Fibroblast of mammary gland (primary cell): ENCODE measurements around the gene SP6.
A peak's percentile ranks its signal among the peaks of the same experiment; 100 is the strongest.

Experiments
- DNase-seq: peaks from one replicate; pipeline ENCODE4 v3.0.0-alpha.2; 2010; ENCODE audit warnings: low read depth
- H3K4me3 ChIP-seq: 2 replicates; pipeline ENCODE4 v1.5.1; 2011; ENCODE audit warnings: low read depth, mild to moderate bottlenecking, low read length, moderate library complexity; ENCODE audit not compliant: control insufficient read depth
- CTCF ChIP-seq: conservative IDR thresholded peaks from 2 replicates; pipeline ENCODE4 v1.5.1; 2011; ENCODE audit warnings: low read depth, low read length, inconsistent platforms; ENCODE audit not compliant: control insufficient read depth, insufficient read depth

SP6 gene

GRCh38 chr17:47850692-47851573, at the start of gene SP6:
SP6 (minus strand) TSS chr17:47851163; CDS start chr17:47848429, 2,734 bp downstream.
- peak; percentile 46 for DNase-seq
- no peak within 1 kb of the TSS for H3K4me3 ChIP-seq
- TF ChIP-seq CTCF = no peak

DNA sequence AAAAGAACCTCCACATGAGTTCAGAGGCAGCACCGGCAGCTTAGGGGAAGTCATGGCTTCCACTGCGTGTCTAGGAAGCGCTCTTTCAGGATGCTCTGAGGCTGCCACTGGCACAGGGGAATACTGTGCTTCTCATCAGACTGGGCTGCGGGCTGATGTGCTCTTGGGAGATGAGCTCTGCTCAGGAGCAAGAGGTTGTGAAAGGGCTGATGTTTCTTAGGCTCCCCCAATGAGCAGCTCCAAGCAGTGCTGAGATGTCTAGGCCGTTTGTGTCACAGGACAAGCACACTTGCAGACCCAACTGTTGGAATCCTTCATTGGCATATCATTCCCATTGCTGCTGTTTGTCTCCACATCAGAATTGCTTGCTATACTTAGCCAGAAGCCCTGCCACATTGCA, 48.7 kb upstream of the SP6 start:
- DNase-seq = no peak
- no peak overlapping the region for H3K4me3 ChIP-seq
- no peak for TF ChIP-seq CTCF

- H3K4me3 ChIP-seq = no peak overlapping the region
- DNase-seq = no peak
- no peak for TF ChIP-seq CTCF
Measured at GRCh38 chr17:47898241-47898640, 47.3 kb upstream of the SP6 start.

DNA sequence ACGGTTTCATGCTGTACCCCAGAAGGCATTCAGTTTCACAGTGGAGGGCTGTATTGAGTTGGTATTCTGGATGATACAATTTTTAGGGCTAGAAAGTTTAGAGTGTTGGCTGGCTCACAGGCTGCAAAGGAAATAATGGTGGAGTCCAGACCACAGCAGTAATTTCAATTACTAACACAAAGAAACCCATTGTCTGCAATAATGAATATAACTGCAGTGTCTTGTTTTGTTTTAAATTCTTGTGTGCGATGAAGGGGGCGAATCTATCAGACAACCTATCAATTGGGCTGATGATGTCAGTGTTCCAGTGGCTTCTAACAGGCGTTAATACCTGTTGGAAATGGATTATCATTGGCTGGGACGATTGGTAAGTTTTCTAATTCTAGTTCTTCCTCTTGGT, 46.6 kb upstream of the SP6 start:
- DNase-seq = no peak
- peak overlapping the region; percentile 93 for H3K4me3 ChIP-seq
- TF ChIP-seq CTCF = no peak

GRCh38 chr17:47896672-47897490, 45.9 kb upstream of the SP6 start:
- peak overlapping the region; percentile 93 for H3K4me3 ChIP-seq
- DNase-seq = no peak
- no peak for TF ChIP-seq CTCF

DNA sequence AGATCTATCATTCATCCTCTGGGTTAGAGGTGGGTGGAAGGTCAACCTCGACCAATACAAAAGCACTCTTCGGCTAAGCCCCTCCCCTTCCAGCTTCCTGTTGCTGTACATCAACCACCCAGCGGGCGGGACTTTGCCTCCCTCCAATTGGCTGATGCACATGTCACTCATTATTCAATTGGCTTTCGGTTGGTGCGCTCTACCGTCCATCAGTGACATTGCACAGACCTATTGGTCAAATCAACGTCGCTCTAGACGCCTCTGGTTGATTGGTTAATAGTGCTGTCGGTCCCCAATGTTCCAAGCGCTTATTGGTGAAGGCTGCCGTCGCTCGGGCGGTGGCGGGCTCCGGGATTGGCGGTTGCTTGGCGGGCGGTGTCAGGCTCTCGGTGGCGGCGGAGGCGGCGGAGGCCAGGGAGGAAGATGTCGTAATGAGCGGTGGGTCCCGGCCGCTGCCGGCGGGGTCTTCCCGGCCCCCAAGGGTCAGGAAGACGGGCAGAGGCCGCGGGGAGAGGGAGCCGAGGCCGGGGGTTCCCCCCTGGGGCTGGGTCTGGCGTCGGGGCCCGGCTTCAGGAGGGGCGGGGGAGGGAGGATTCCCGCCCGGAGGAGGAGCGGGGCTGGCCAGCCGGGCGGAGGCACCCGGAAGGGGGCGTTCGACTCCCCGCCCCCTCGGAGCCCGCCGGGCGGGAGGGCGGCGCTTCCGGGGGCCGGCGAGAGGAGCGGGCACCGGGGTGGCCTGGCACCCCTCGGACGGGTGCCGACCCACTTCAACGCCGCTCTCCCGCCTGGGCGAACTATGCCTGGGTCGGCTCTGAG, 45.1 kb upstream of the SP6 start, which contains the start of gene SP2:
TSS of gene SP2 (plus strand) at position 381 of the 816 bp plus-strand sequence. CDS start at position 432, 51 bp downstream.
- TF ChIP-seq CTCF = no peak
- peak; percentile 100 for DNase-seq
- peak within 1 kb of the TSS; percentile 98 for H3K4me3 ChIP-seq
